ENCODE data around the gene TELO2. TPM values are rescaled to one million over a fixed set of nuclear protein-coding genes. Genes with fewer than 3 reads are reported as not detected.

The TELO2 gene
- total and polyA plus RNA-seq, 2 donors (not counting 3 experiments of a cell fraction or from before 2014, with no cell fraction given), result 30.7 to 61.6 TPM

GRCh38 chr16:1474082-1474795, 18.9 kb upstream of the TELO2 start:
- Histone ChIP-seq H3K4me3 (replicated peaks in 1 of 3; ENCODE audit: insufficient read depth in 1 of 3, low read depth in 1 of 3, low read length in 3 of 3) (peak overlapping the region; percentile 46 to 64 (median 60)), H3K79me2 (ENCODE audit: control insufficient read depth, insufficient read depth, low read length) (peaks cover 21% of the 10 kb centered on the region), H3K9ac (replicated peaks; ENCODE audit: extremely low read depth, insufficient read depth, low read length) (peak overlapping the region; percentile 79), H3K36me3 (ENCODE audit: control insufficient read depth in 2 of 2, extremely low read depth in 1 of 2, insufficient read depth in 2 of 2, low read length in 2 of 2) (no peaks in the 10 kb centered on the region), H4K20me1 (replicated peaks; ENCODE audit: control insufficient read depth, extremely low read depth, insufficient read depth, low read length) (no peaks in the 10 kb centered on the region), H3K4me1 (ENCODE audit: control insufficient read depth, extremely low read depth, insufficient read depth, low read length) (peaks cover 5% of the 10 kb centered on the region), H3K27me3 (ENCODE audit: control insufficient read depth in 2 of 2, insufficient read depth in 2 of 2, low read length in 2 of 2) (no peaks in the 10 kb centered on the region), H3K4me2 (ENCODE audit: insufficient read depth, low read length) (peak overlapping the region; percentile 94), H3K9me3 (replicated peaks; ENCODE audit: control insufficient read depth, insufficient read depth, low read length) (no peaks in the 10 kb centered on the region), H2AFZ (ENCODE audit: low read depth, low read length) (peak overlapping the region; percentile 74), H3K9me1 (replicated peaks; ENCODE audit: control insufficient read depth, extremely low read depth, insufficient read depth, low read length) (no peaks in the 10 kb centered on the region), H3K27ac (ENCODE audit: insufficient read depth, low read depth, low read length) (peak overlapping the region; percentile 55)
- intact Hi-C loops (cut with micrococcal nuclease) (loop anchor here (2.0 kb wide), 1 partner anchor 53 kb away; the partner anchor contains the start of gene UQCC4), dilution Hi-C loops (cut with MboI; ENCODE audit: extremely low pct_ligation_motif_present, low sequenced_read_pairs) (no loop called here)
- peak; percentile 37 for FAIRE-seq
- ChIA-PET POLR2A (no interaction called here), CTCF (no interaction called here)
- TF ChIP-seq POLR2AphosphoS5 (IDR thresholded peaks at IDR 0.05; ENCODE audit: insufficient read depth, low read depth, low read length) (no peak), CTCF (IDR thresholded peaks at IDR 0.05; ENCODE audit: extremely low read depth in 1 of 2, insufficient read depth in 1 of 2, low read depth in 1 of 2, low read length in 2 of 2) (no peak), MYC (IDR thresholded peaks at IDR 0.05; ENCODE audit: low read depth, low read length) (no peak), EZH2 (IDR thresholded peaks at IDR 0.05; ENCODE audit: borderline replicate concordance, low read depth, low read length, severe bottlenecking) (no peak), POLR2A (IDR thresholded peaks at IDR 0.05; ENCODE audit: low read depth, low read length) (no peak), FOS (IDR thresholded peaks at IDR 0.05; ENCODE audit: borderline replicate concordance, insufficient read depth, low read length) (no peak), GATA2 (IDR thresholded peaks at IDR 0.05; ENCODE audit: insufficient read depth, insufficient read length, low read depth, low read length) (no peak), JUN (IDR thresholded peaks at IDR 0.05; ENCODE audit: borderline replicate concordance, insufficient read depth, insufficient read length, low read depth) (no peak)
- TF ChIP-seq, protein P1, sequence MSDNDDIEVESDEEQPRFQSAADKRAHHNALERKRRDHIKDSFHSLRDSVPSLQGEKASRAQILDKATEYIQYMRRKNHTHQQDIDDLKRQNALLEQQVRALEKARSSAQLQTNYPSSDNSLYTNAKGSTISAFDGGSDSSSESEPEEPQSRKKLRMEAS (IDR thresholded peaks at IDR 0.05; ENCODE audit: insufficient read depth, insufficient read length), result no peak
- BruUV-seq (replicated peaks), result TSS peak; percentile 57
- no peak for DNase-seq (ENCODE audit: low read depth, low spot score)

Measured in endothelial cell of umbilical vein (primary cell).